Measurements from ENCODE around the gene ANO2.

Gene ANO2

GRCh38 chr12:5964913-5965900, 20.1 kb upstream of the ANO2 start:
- no peak for DNase-seq

GRCh38 chr12:5963515-5963914, 18.5 kb upstream of the ANO2 start:
- DNase-seq: no peak

GRCh38 chr12:5960783-5961182, 15.7 kb upstream of the ANO2 start:
- no peak for DNase-seq

GRCh38 chr12:5956987-5957386, 11.9 kb upstream of the ANO2 start:
- no peak for DNase-seq

- no peak for DNase-seq
Observed at GRCh38 chr12:5954661-5955060, 9.6 kb upstream of the ANO2 start.

- no peak for DNase-seq
Observed at GRCh38 chr12:5953835-5954586, 9.0 kb upstream of the ANO2 start.

GRCh38 chr12:5952031-5952430, 7.0 kb upstream of the ANO2 start:
- DNase-seq: no peak

GRCh38 chr12:5948696-5949095, 3.6 kb upstream of the ANO2 start:
- no peak for DNase-seq

GRCh38 chr12:5947006-5947405, 1.9 kb upstream of the ANO2 start:
- DNase-seq: no peak

- no peak for DNase-seq
Observed at GRCh38 chr12:5946388-5946787, 1.3 kb upstream of the ANO2 start.

GRCh38 chr12:5944688-5945070, 380 bp downstream of the ANO2 start:
- DNase-seq: no peak

GRCh38 chr12:5944053-5944452, 1.0 kb downstream of the ANO2 start:
- no peak for DNase-seq

- no peak for DNase-seq
Observed at GRCh38 chr12:5941907-5942306, 3.2 kb downstream of the ANO2 start.

GRCh38 chr12:5927732-5928516, 17.1 kb downstream of the ANO2 start:
- no peak for DNase-seq

GRCh38 chr12:5925646-5926045, 19.4 kb downstream of the ANO2 start:
- no peak for DNase-seq

- no peak for DNase-seq
Observed at GRCh38 chr12:5924342-5924741, 20.7 kb downstream of the ANO2 start.

- no peak for DNase-seq
Observed at GRCh38 chr12:5923751-5924150, 21.3 kb downstream of the ANO2 start.

GRCh38 chr12:5923043-5923605, 21.9 kb downstream of the ANO2 start:
- no peak for DNase-seq

- DNase-seq: no peak
Observed at GRCh38 chr12:5921966-5922899, 22.8 kb downstream of the ANO2 start.

GRCh38 chr12:5921027-5921909, 23.8 kb downstream of the ANO2 start:
- no peak for DNase-seq
